GM18499 (cell line): Measurements from ENCODE around the gene DCAF11.
"Not testable (repeated sequence)": the region's sequence is repeated elsewhere in the genome, so short reads cannot be mapped to it uniquely, and the experiment has no call there.

Source experiments
- ATAC-seq: cut with Tn5 transposase; IDR thresholded peaks from one replicate; pipeline ENCODE4 v1.9.1; 2021; ENCODE audit warnings: moderate number of reproducible peaks; ENCODE audit not compliant: insufficient read depth, unreplicated experiment

Gene DCAF11

GRCh38 chr14:24094841-24095270, 19.7 kb upstream of the DCAF11 start:
- no peak for ATAC-seq

DNA sequence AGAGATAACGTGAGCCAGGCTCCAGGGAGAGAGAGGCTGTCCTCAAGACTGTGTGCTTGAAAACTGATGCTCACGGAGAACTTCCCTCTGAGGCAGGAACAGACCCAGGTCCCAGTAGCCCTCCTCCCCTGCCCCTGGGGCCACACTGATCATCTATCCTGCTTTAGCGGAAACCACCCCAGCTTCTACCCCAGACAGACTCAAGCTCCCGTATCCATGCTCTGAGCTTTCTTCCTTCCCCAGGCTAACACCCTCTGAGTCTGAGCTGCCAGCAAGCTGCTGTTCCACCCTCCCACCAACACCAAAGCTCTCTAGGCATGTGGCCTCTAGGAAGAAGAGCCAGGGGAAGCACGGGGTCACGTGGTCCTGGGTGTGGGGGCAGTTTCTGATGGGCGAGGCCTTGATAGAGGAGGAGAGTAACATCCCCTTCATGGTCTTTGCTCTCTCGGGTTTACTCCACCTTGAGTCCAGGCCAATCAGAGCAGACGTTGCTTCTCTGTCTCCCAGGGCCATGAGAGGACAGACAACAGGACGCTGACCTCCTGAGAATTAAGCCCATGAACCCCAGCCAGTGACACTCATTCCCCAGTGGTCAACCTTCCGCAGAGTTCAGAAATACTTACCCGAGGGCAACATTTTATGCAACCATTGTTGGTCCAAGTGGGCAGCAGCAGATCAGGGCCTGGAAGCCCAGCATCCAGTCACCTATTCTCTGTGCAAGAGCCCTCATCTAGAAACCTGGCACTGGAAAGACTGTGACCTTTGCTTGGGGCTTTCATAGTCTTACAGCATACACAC, 19.1 kb upstream of the DCAF11 start:
- ATAC-seq, result peak; percentile 57

DNA sequence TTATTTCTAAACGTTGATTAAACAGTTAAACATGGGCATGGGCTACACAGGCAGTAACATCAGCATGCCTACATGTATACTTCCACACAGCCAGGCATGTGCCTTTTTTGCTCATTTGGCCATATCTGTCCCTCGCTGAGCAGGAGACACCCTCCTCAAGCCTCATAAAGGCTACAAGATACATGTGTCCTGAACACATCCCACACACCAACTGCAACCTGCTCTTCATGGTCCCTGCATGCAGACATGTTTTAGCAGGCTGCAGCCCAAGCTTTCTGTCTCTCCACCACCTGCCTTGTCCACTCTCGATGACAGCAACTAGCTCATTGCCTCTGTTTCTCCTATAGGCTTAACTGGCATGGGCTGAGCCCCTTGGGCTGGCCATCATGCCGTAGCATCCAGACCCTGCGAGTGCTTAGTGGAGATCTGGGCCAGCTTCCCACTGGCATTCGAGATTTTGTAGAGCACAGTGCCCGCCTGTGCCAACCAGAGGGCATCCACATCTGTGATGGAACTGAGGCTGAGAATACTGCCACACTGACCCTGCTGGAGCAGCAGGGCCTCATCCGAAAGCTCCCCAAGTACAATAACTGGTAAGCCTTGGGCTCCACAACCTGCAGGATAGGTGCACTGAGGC, 17.9 kb upstream of the DCAF11 start:
- ATAC-seq, result no peak

DNA sequence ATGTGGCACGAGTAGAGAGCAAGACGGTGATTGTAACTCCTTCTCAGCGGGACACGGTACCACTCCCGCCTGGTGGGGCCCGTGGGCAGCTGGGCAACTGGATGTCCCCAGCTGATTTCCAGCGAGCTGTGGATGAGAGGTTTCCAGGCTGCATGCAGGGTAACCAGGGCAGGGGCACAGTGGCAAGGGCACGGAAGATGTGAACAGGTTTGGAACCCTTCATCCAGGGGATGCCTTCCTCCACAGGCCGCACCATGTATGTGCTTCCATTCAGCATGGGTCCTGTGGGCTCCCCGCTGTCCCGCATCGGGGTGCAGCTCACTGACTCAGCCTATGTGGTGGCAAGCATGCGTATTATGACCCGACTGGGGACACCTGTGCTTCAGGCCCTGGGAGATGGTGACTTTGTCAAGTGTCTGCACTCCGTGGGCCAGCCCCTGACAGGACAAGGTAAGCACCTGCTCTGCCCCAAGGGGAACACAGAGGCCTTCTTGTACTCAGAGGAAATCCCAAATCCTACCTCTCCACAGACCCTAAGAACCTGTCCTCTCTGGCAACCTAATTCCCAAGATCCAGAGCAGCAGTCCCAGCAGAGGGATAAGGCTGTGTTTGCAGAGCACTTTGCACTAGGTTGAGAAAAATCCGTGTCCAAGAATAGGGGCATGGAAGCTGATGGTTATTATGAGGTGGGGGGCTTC, 16.2 kb upstream of the DCAF11 start:
- no peak for ATAC-seq

- ATAC-seq, result no peak
Observed at GRCh38 chr14:24098927-24099813, 15.4 kb upstream of the DCAF11 start.

DNA sequence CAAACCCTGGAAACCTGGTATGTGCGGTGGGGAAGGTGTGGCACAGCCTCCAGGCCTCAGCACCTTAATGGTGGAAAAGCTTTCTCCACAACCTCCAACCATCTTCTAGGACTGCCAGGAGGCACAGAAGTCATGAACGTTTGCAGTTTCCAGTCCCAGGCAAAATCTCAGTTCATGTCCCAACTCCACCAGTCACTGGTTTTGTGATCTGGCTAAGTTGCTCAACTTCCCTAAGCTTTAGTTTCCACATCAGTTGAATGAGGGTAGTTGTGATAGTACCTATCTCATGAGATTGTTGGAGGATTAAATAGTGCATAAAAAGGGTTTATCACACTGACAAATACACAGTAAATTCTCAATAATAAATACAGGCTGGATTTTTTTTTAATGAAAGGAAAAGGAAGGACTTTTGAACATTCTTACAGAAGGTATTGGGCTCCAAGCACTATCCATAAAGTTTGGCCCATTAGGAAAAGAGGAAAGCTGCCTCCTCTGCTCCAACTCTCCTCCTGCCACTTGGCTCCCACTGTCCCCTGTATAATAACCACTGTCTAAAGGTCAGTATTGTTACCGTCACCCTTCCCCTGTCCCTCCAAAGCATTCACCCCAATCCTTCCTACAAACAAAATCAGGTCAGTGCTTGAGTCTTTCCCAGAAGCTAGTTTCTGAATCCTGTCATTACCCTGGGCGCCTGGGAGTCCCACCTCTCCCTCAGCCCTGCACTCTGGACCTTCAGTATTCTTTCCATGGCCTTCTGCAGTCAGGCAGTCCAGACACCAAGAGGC, 14.2 kb upstream of the DCAF11 start:
- ATAC-seq, result no peak

DNA sequence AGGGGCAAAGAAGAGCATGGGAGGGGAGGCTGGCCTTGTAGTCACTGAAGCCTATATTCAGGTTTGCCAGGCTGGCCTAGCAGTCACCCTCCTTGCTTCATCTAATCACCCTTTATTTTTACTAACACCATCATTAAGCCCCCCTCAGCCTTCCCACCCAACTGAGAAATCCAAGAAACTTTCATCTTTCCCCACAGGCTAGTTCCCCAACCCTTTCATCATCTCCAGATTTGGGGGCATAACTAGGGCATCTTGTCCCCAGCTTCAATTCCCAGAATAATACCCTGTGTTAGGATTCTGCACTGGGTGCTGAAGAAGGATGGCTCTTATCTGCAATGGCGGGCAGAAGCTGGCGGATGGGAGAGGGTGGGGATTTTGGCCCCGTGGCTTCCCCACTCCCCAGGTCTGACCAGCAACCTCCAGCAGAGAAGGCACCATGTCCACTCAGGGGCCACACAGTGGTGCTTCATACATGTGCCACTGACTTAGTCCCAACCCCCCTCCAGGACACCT, 13.5 kb upstream of the DCAF11 start:
- no peak for ATAC-seq

DNA sequence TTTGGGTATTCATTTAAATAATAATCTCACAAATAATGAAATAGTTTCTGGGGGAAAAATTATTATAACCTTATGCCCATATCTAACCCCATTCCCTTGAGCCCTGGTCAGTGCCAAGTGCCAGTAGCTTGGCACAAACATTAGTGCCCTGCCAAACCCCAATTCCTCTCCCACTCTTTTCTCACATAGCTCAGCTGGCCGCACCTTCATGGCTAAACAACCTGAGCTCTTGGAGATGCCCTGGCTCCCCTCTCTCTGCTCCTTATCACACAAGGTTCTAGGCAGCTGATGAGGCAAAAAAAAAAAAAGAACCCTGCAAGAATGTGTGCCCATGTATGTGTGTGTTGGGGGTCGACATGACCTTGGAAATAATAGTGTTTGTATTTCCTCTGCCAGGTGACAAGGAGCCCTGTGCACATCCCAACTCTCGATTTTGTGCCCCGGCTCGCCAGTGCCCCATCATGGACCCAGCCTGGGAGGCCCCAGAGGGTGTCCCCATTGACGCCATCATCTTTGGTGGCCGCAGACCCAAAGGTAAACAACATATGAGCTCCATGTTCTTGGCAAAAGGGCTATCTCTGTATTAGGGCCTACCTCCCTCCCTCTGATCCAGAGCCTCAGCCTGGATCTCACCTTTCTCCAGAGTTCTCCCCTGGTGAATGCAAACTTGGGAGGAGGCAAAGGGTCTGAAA, 12.1 kb upstream of the DCAF11 start:
- ATAC-seq, result no peak

GRCh38 chr14:24103451-24103850, 11.1 kb upstream of the DCAF11 start:
- no peak for ATAC-seq

DNA sequence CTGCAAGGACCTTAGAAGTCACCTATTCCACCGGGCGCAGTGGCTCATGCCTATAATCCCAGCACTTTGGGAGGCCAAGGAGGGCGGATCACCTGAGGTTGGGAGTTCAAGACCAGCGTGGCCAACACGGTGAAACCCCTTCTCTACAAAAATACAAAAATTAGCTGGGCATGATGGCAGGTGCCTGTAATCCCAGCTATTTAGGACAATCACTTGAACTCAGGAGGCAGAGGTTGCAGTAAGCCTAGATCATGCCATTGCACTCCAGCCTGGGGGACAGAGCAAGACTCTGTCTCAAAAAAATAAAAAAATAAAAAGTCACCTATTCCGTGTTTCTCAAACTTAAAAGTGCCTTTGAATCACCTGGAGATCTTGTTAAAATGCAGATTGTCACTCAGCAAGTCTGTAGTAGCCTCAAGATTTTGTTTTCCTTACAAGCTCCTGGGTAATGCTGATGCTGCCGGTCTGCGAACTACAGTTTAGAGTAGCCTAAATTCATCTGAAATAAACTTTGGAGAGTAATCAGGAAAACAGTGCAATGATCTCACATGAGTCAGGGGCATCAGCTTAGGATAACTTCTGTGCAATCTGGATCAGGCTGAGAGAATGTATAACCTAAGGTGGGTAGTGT, 8.9 kb upstream of the DCAF11 start:
- not testable (repeated sequence) for ATAC-seq

GRCh38 chr14:24106672-24107271, 7.8 kb upstream of the DCAF11 start:
- no peak for ATAC-seq

DNA sequence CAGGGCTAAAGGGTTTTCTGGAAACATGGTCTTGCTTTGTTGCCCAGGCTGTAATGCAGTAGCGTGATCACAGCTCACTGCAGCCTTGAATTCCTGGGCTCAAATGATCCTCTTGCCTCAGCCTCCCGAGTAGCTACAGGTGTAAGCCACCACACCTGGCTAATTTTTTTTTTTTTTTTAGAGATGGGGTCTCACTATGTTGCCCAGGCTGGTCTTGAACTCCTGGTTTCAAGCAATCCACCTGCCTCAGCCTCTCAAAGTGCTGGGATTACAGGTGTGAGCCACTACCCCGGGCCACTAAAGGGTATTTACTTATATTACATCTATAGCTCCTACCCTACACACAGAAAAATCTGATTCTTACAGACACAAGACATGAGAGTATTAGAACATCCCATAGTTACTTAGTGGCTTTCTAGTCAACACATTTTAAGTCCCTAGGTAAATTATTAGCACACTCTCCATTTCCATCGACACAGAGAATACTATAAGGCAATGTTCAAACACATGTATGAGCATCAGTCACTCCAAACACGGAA, 6.2 kb upstream of the DCAF11 start:
- peak; percentile 32 for ATAC-seq

- no peak for ATAC-seq
Observed at GRCh38 chr14:24110060-24110459, 4.5 kb upstream of the DCAF11 start.

- ATAC-seq, result no peak
Observed at GRCh38 chr14:24110523-24110922, 4.1 kb upstream of the DCAF11 start.

GRCh38 chr14:24113379-24113800, 1.2 kb upstream of the DCAF11 start:
- ATAC-seq, result no peak

DNA sequence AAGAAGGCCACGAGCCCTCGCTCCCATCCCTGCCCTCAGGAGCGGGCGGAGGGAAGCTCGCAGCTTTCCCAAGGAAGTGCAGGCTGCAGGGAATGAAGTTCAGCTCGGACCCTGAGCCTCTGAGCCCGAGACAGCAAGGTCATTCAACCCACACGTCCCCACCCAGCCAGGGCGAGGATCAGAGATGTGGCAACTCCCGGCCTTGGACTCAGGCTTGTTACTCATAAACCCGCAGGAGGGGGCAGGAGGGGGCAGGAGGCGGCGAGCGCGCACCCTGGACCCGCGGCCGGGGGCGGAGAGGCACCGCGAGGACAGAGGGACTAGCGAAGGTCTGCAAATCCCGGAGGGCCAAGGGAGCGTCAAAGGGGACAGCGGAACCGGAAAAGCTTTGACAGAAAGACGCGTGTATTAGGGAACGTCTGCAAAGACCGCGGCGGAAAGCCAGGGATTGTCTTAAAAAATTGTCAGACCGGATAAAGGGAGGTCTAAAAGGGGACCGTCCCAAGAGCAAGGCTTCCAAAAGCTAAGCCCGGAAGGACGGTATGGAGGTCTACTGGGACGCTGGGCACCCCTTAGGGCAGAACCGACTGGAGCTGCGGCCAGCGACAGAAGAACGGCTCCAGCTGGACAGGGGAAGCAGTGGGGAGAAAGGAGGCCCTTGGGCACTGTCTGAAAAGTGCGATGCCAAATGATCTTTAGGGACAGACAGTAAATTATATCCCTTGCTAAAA, 611 bp upstream of the DCAF11 start:
- ATAC-seq, result peak; percentile 19
